CD4-positive, alpha-beta T cell treated with Interleukin-6 at 100 ng/mL for 8 hours (primary cell): ENCODE results near the gene SPINK14.

ENCODE experiments used
- DNase-seq: peaks from one replicate; pipeline ENCODE4 v3.0.0-alpha.2; 2020; ENCODE audit warnings: mixed read lengths, low spot score

The SPINK14 gene

DNA sequence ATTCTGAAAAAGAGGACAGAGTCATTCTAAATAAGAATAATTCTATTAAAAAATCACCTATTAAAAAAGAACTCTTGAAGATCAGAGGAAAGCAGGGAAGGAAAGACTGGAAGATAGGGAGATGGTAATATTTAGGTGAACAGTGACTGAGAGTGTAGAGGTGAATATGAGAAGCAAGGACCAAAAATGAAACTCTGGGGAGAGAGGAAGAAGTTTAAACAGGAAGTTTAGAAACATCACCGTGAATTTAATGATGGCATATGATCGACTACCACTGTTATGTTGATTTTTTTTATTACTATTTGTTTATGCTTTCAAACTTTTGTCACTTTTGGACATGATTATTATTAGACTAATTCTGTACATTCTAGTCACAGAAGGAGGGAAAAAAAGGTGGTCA, 32.8 kb downstream of the SPINK14 start:
- no peak for DNase-seq

DNA sequence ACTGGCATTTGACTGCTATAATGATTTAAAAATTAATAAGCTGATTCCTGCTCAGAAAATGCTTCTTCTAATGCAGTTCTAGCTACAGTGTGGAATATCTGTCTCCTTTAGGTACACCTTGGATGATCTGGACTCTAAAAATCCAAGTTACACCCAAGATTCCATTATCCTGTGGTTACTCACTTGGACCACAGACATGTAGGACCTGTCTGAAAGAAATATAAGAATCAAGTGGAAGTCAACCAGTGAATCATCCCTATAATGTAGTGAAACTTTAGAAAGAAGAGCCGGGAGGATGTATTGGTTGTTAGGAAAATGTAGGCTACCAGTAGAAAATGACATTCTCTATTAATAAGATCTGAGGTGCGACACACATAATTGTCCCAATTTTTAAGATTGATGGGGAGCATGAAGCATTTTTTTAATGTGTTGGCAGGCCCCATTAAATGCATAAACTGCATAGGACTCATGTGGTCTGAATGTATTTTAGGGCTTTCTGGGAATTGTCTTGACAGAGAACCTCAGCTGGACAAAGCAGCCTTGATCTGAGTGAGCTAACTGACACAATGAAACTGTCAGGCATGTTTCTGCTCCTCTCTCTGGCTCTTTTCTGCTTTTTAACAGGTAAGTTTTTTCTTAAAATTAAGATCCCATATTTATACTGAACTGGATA, 34.3 kb downstream of the SPINK14 start, which contains the start of gene SPINK6:
Gene SPINK6, plus strand, starts transcription at position 512 of the 673 bp plus-strand sequence. Its CDS starts 55 bp downstream, at position 567.
- no peak for DNase-seq

GRCh38 chr5:148205044-148205806, 36.9 kb downstream of the SPINK14 start:
- DNase-seq = no peak

- no peak for DNase-seq
Observed at GRCh38 chr5:148205865-148206264, 37.5 kb downstream of the SPINK14 start.

DNA sequence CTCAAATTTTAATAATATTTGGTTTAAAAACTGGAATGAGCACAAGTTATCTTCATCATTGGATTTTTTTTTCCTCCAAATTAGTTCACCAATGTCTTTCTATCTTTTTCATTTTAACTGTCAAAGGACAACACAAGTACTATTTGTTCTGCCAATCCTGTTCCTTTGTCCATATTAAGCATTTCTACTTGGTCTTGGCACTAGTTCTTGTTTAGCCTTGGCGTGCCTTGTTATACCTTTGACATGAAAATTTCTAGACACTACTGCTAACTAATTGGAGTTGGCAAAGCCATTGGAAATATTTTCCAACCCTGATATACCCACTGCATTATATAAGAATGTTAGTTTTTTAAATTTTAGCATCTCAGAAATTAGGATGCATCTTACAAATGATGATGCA, 38.3 kb downstream of the SPINK14 start:
- no peak for DNase-seq

- DNase-seq = no peak
Observed at GRCh38 chr5:148208226-148208625, 39.9 kb downstream of the SPINK14 start.

DNA sequence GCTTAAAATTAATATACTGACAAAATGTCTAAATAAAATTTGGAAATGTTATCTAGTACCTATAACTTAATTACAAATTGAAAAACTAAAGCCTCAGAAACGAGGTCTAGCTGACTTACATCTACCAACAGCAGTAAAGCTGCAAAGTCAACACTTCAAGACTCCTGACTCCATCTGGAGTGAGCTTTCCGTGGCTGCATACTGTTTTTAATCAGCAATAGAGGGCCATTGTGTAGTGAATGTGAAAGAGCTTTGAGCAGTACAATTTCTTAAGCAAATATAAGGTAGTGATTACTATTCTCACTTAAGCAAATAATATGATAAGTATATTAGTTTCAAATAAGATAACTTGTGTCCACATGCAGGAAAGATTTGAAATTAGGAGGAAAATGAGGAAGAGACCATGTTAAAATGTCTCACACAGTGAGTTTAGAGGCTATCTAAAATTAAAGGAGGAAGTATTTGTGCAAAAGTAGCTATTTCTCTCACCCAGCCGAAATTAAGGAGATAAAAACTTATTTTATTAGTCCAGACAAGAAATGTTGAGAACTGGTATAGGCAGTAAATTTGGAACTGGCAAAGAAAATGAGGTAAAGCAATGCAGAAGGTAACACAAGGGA, 40.9 kb downstream of the SPINK14 start:
- no peak for DNase-seq

DNA sequence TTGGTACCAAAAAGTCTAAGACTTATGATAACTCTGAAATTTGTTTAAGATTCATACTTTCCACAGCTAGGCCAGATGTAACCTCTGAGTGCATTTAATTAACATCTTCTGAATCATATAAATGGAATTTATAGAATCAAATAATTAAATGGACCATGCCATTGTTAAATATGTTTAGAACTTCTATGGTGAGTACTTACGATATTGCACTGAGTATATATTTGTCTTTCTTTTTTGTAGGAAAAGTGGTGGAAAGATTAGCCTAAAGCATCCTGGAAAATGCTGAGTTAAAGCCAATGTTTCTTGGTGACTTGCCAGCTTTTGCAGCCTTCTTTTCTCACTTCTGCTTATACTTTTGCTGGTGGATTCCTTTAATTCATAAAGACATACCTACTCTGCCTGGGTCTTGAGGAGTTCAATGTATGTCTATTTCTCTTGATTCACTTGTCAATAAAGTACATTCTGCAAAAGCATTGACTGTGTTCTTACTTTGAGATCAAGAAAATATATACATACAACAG, 46.4 kb downstream of the SPINK14 start:
- no peak for DNase-seq

- no peak for DNase-seq
Observed at GRCh38 chr5:148221508-148221907, 53.2 kb downstream of the SPINK14 start.

GRCh38 chr5:148224117-148224742, 55.9 kb downstream of the SPINK14 start:
- no peak for DNase-seq
